A172 (cell line): Measurements from ENCODE around the gene VRK3. TPM values are rescaled to one million over a fixed set of nuclear protein-coding genes. Genes with fewer than 3 reads are reported as not detected.

Experiments used
- DNase-seq: peaks from one replicate; pipeline ENCODE4 v3.0.0-alpha.2; 2015; ENCODE audit warnings: low spot score
- total RNA-seq: library from RNA; depleted of rRNA; stranded (reverse); fragments of >200 nt; shearing (Covaris generic); gene quantifications from 2 replicates; pipeline ENCODE4 v1.2.3, GENCODE V29; 2014; rRNA removed

The VRK3 gene
- total RNA-seq, 1 experiment from 2014 or later = 45.6 TPM

DNA sequence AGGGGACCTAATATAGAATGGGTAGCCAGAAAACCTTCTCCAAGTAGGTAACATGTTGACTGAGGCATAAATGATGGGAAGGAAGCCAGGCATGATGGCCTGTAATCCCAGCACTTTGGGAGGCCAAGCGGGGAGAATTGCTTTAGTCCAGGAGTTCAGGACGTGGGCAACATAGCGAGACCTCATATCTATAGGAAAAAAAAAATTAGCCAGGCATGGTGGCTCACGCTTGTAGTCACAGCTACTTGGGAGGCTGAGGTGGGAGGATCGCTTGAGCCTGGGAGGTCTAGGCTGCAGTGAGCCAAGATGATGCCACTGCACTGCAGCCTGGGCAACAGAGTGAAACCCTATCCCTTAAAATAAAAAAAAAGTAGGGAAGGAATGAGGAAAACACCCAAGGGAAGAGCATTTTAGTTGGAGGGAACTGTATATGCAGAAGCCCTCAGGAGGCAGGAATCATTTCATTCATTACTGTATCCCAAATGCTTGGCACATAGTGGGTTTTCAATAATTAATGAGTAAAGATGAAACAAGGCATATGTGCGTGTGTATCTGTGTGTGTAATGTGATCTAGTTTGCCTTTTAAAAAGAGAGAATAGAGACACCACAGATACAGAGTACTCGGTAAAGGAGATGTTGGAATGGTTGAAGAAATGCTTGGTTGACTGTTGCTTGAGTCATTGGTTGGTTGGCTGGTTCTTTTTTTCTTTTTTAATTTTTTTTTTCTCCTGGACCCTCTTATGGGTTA lies 93.7 kb downstream of the VRK3 start:
- DNase-seq = no peak

DNA sequence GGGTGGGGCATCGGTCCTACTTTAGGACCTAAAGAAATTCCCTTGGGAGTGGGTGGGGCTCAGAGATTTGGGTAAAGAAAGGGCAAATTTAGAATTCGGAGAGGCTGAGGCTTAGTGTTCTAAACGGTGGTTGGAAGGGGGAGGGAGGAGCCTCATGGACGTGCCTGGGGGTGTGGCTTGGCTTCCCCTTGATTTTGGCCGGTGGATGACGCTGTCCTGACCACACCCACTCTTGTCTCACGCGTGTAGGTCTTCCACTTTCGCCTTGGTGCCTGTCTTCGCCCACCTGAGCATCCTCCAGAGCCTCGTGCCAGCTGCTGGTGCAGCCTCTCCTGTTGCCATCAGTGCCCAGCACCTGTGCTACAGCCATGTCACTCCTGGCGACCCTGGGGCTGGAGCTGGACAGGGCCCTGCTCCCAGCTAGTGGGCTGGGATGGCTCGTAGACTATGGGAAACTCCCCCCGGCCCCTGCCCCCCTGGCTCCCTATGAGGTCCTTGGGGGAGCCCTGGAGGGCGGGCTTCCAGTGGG lies 94.6 kb downstream of the VRK3 start:
- peak; percentile 77 for DNase-seq

DNA sequence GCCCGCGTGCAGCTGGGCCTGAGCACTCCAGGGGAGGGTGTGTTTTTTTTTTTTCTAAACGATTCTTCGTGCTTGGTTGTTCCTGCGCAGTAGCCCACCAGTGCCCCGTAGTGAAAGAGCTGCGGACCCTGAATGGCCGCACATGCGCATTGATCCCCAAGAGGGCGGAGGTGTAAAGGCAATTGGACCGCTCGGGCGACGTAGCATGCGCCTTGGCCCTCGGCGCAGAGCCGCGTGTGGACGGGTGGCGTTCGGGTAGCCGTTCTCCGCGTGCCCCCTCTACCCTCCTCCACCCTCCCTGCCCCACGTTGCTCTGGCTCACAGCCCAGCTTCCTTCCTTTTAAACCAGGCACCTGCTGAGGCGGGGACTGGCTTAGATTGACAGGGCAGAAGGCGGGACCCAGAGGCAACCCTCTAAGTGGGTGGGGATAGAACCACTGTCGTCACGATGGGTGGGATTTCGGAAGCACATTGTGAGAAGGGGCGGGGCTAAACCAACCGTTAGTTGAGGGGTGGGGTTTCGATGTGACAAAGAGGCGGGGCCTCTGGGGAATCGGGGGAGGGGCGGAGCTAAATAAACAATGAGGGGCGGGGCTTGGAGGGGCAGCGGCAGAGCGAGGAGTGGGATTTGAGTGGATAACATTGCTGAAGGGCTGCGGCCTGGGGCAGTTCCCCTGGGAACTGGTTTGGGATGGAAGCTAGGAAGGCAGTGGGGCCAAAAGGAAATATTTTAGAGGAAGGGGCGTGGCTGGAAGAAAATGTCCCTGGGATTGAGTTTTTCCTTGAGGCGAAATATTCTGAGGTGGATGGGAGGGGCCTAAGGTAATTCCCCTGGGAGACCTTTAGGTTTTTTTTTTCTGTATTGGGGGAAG lies 95.3 kb downstream of the VRK3 start:
- peak; percentile 96 for DNase-seq

DNA sequence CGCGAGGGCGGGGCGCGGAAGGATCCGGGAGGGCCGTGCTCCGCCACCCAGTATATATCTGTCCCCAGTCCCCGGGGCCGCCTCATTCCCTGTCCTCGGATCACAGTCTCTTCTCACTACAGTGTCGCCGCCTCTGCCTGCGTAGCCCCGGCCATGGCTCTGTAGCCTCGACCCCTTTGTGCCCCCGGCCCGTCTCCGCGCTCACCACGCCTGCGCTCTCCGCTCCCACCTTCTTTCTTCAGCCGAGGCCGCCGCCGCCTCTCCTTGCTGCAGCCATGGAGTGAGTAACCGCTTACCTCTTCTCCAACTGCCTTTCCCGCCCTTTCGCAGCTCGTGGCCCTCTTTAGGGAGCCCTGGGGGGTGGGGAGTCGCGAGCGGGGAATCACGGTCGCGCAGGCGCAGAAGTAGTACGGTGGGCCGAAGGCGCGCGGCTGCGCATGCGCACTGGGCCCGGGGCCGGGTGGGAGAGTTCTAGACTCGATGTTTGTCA lies 96.0 kb downstream of the VRK3 start, which contains the start of the genes ATF5 and NUP62:
ATF5 (plus strand) TSS at position 85 of the 490 bp plus-strand sequence. CDS start 1,646 bp downstream, outside the sequence.
NUP62 (minus strand) TSS at position 384 of the 490 bp plus-strand sequence. CDS start 19,697 bp downstream, outside the sequence.
- DNase-seq = peak; percentile 93

DNA sequence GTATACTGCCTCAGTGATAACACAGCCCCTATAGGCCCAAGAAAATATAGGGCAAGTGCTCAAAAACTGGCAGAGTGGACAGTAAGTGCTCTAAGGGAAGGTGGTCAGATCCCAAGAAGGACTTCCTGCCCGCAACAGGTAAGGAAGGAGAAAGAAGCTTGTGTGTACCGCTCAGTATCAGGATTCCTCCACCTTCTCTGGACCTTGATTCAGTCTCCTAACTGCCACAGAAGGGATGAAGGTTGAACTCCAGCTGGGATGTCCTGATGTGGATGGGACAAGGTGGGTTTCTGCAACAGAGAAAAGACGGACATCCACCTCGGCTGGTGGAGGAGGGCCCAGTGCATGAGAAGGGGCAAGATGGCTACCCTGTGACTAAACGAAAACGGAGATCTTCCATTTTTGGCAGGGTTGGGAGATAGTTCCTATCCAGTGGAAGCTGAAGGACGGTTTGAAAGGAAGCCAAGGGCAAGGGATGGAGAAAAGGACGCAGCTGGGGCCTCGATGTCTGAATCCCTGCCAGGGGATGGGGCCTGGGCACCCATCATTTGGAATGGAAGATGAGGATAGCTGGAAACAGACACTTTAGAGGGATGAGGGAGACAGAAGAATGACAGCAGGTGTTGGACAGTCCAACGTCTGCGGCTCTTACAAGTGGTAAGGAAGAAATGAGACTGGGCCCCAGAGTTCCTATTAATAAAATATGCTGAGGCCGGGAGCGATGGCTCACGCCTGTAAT lies 97.5 kb downstream of the VRK3 start:
- DNase-seq = no peak

DNA sequence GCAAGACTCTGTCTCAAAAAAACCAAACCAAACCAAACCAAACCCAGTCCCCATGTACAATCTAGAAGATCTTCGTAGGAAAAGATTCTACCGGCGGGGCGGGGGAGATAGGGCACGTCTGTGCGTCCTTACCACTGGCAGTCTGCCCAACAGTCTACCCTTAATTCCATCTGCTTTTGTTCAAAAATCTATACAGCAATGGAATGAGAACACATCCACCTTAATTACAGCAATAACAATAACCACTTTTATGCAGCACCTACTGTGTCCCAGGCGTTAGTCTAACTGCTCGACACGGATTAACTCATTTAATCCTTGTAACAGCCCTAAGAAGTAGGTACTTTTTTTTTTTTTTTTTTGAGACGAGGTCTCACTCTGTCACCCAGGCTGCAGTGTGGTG lies 98.7 kb downstream of the VRK3 start:
- no peak for DNase-seq

Other genes starting within 250 kb of the VRK3 start
- gene FUZ, start 212.1 kb downstream of the VRK3 start, total RNA-seq = 17.6 and 19.0 TPM in 2 replicates
- gene MED25, start 207.1 kb downstream of the VRK3 start, total RNA-seq = 28.6 and 34.8 TPM in 2 replicates
- 119 and 139 TPM in 2 replicates for gene PTOV1, start 174.2 kb downstream of the VRK3 start, total RNA-seq
- 50.7 and 63.0 TPM in 2 replicates for gene PNKP, start 157.8 kb downstream of the VRK3 start, total RNA-seq
- 19.2 and 22.7 TPM in 2 replicates for gene AKT1S1, start 148.0 kb downstream of the VRK3 start, total RNA-seq
- gene TBC1D17, start 147.7 kb downstream of the VRK3 start, total RNA-seq = 10.1 and 11.9 TPM in 2 replicates
- gene IL4I1, start 128.5 kb downstream of the VRK3 start, total RNA-seq = 6.4 and 15.4 TPM in 2 replicates
- 30.3 and 35.6 TPM in 2 replicates for gene ATF5, start 96.2 kb downstream of the VRK3 start, total RNA-seq
- gene NUP62, start 95.9 kb downstream of the VRK3 start, total RNA-seq = 84.6 and 91.3 TPM in 2 replicates
- gene SIGLEC11, start 64.2 kb downstream of the VRK3 start, total RNA-seq = not detected in 2 replicates
- gene ZNF473, start 633 bp upstream of the VRK3 start, total RNA-seq = 17.8 and 21.0 TPM in 2 replicates
- not detected in 2 replicates for gene IZUMO2, start 137.9 kb upstream of the VRK3 start, total RNA-seq
- gene MYH14, start 178.2 kb upstream of the VRK3 start, total RNA-seq = 2.4 and 2.8 TPM in 2 replicates